Measurements from ENCODE around the gene SNED1.

Gene SNED1

GRCh38 chr2:241068136-241068941 is 69.9 kb downstream of the SNED1 start:
- Histone ChIP-seq H3K4ac (ENCODE audit: low read length) (no peak overlapping the region), H2AK5ac (ENCODE audit: low read depth, low read length) (no peak overlapping the region), H3K79me1 (ENCODE audit: low read depth, low read length) (peaks cover 4% of the 10 kb centered on the region), H3K27me3 (ENCODE audit: control insufficient read depth in 3 of 3, insufficient read depth in 3 of 3, low read depth in 1 of 3, low read length in 3 of 3) (peaks cover 0 to 54% (median 2%) of the 10 kb centered on the region in 3 experiments), H4K8ac (ENCODE audit: low read depth, low read length) (no peak overlapping the region), H3K18ac (ENCODE audit: low read length) (no peak overlapping the region), H3K9ac (ENCODE audit: low read depth, low read length, poor library complexity) (no peak overlapping the region), H3K4me3 (ENCODE audit: low read length in 2 of 2) (no peak overlapping the region), H3K9me3 (replicated peaks in 1 of 2; ENCODE audit: control insufficient read depth in 2 of 2, insufficient read depth in 1 of 2, low read depth in 1 of 2, low read length in 2 of 2) (no peaks in the 10 kb centered on the region), H3K36me3 (replicated peaks in 1 of 2; ENCODE audit: control insufficient read depth in 2 of 2, insufficient read depth in 2 of 2, low read length in 2 of 2) (no peaks in the 10 kb centered on the region), H3K23ac (ENCODE audit: low read depth, low read length, poor library complexity) (peak overlapping the region; percentile 34), H3K4me1 (ENCODE audit: control insufficient read depth in 2 of 2, insufficient read depth in 1 of 2, low read depth in 1 of 2, low read length in 2 of 2) (peaks cover 6 to 9% of the 10 kb centered on the region in 2 donors), H3K4me2 (ENCODE audit: insufficient read depth, low read length, poor library complexity, severe bottlenecking) (no peak overlapping the region), H2BK5ac (ENCODE audit: low read length) (no peak overlapping the region), H2BK15ac (ENCODE audit: low read length) (no peak overlapping the region), H2BK12ac (ENCODE audit: low read length) (no peak overlapping the region), H3K27ac (replicated peaks; ENCODE audit: low read length) (no peak overlapping the region), H2AFZ (ENCODE audit: low read length) (no peak overlapping the region), H4K91ac (ENCODE audit: low read depth, low read length, poor library complexity) (no peak overlapping the region), H3K14ac (ENCODE audit: low read length) (no peak overlapping the region), H2BK120ac (ENCODE audit: low read depth, low read length) (no peak overlapping the region)
- WGBS, 2 donors (ENCODE audit: extremely low coverage in 2 of 2, insufficient read length in 2 of 2, insufficient replicate concordance in 1 of 2) = no CpG with 5 or more reads among the region's 25 CpGs
- DNase-seq (ENCODE audit: low spot score) = no peak

GRCh38 chr2:241068942-241069810 is 70.8 kb downstream of the SNED1 start:
- no peak overlapping the region for H2BK5ac ChIP-seq (ENCODE audit: low read length)
- peaks cover 6 to 8% of the 10 kb centered on the region in 2 donors for H3K4me1 ChIP-seq (ENCODE audit: control insufficient read depth in 2 of 2, insufficient read depth in 1 of 2, low read depth in 1 of 2, low read length in 2 of 2)
- peaks cover 4% of the 10 kb centered on the region for H3K79me1 ChIP-seq (ENCODE audit: low read depth, low read length)
- H2BK120ac ChIP-seq (ENCODE audit: low read depth, low read length) = no peak overlapping the region
- H3K4me3 ChIP-seq (ENCODE audit: low read length in 2 of 2) = no peak overlapping the region
- H3K4ac ChIP-seq (ENCODE audit: low read length) = peak overlapping the region; percentile 11
- peak overlapping the region; percentile 56 for H3K14ac ChIP-seq (ENCODE audit: low read length)
- no peak overlapping the region for H3K9ac ChIP-seq (ENCODE audit: low read depth, low read length, poor library complexity)
- WGBS, 2 donors (ENCODE audit: extremely low coverage in 2 of 2, insufficient read length in 2 of 2, insufficient replicate concordance in 1 of 2) = no CpG with 5 or more reads among the region's 28 CpGs
- no peak overlapping the region for H3K4me2 ChIP-seq (ENCODE audit: insufficient read depth, low read length, poor library complexity, severe bottlenecking)
- H3K23ac ChIP-seq (ENCODE audit: low read depth, low read length, poor library complexity) = peak overlapping the region; percentile 43
- H3K9me3 ChIP-seq (replicated peaks in 1 of 2; ENCODE audit: control insufficient read depth in 2 of 2, insufficient read depth in 1 of 2, low read depth in 1 of 2, low read length in 2 of 2) = no peaks in the 10 kb centered on the region
- no peak overlapping the region for H4K8ac ChIP-seq (ENCODE audit: low read depth, low read length)
- no peak overlapping the region for H2AK5ac ChIP-seq (ENCODE audit: low read depth, low read length)
- H2AFZ ChIP-seq (ENCODE audit: low read length) = no peak overlapping the region
- H2BK15ac ChIP-seq (ENCODE audit: low read length) = no peak overlapping the region
- no peak for DNase-seq (ENCODE audit: low spot score)
- H3K18ac ChIP-seq (ENCODE audit: low read length) = peak overlapping the region; percentile 17
- H3K27me3 ChIP-seq (ENCODE audit: control insufficient read depth in 3 of 3, insufficient read depth in 3 of 3, low read depth in 1 of 3, low read length in 3 of 3) = peaks cover 0 to 48% (median 2%) of the 10 kb centered on the region in 3 experiments
- H4K91ac ChIP-seq (ENCODE audit: low read depth, low read length, poor library complexity) = no peak overlapping the region
- no peak overlapping the region for H3K27ac ChIP-seq (replicated peaks; ENCODE audit: low read length)
- no peak overlapping the region for H2BK12ac ChIP-seq (ENCODE audit: low read length)
- no peaks in the 10 kb centered on the region for H3K36me3 ChIP-seq (replicated peaks in 1 of 2; ENCODE audit: control insufficient read depth in 2 of 2, insufficient read depth in 2 of 2, low read length in 2 of 2)

GRCh38 chr2:241069821-241070281 is 71.4 kb downstream of the SNED1 start:
- Histone ChIP-seq H3K4me3 (ENCODE audit: low read length in 2 of 2) (no peak overlapping the region), H2BK120ac (ENCODE audit: low read depth, low read length) (no peak overlapping the region), H3K9ac (ENCODE audit: low read depth, low read length, poor library complexity) (peak overlapping the region; percentile 21), H3K4me2 (ENCODE audit: insufficient read depth, low read length, poor library complexity, severe bottlenecking) (peak overlapping the region; percentile 11), H2BK12ac (ENCODE audit: low read length) (no peak overlapping the region), H2AFZ (ENCODE audit: low read length) (peak overlapping the region; percentile 48), H3K79me1 (ENCODE audit: low read depth, low read length) (peaks cover 4% of the 10 kb centered on the region), H4K91ac (ENCODE audit: low read depth, low read length, poor library complexity) (no peak overlapping the region), H3K27me3 (ENCODE audit: control insufficient read depth in 3 of 3, insufficient read depth in 3 of 3, low read depth in 1 of 3, low read length in 3 of 3) (peaks cover 0 to 42% (median 2%) of the 10 kb centered on the region in 3 experiments), H2BK15ac (ENCODE audit: low read length) (peak overlapping the region; percentile 75), H3K23ac (ENCODE audit: low read depth, low read length, poor library complexity) (no peak overlapping the region), H3K9me3 (replicated peaks in 1 of 2; ENCODE audit: control insufficient read depth in 2 of 2, insufficient read depth in 1 of 2, low read depth in 1 of 2, low read length in 2 of 2) (no peaks in the 10 kb centered on the region), H2BK5ac (ENCODE audit: low read length) (no peak overlapping the region), H3K36me3 (replicated peaks in 1 of 2; ENCODE audit: control insufficient read depth in 2 of 2, insufficient read depth in 2 of 2, low read length in 2 of 2) (no peaks in the 10 kb centered on the region), H3K4ac (ENCODE audit: low read length) (no peak overlapping the region), H3K27ac (replicated peaks; ENCODE audit: low read length) (no peak overlapping the region), H3K4me1 (ENCODE audit: control insufficient read depth in 2 of 2, insufficient read depth in 1 of 2, low read depth in 1 of 2, low read length in 2 of 2) (peaks cover 6% of the 10 kb centered on the region in 2 donors), H2AK5ac (ENCODE audit: low read depth, low read length) (peak overlapping the region; percentile 70), H4K8ac (ENCODE audit: low read depth, low read length) (no peak overlapping the region), H3K18ac (ENCODE audit: low read length) (no peak overlapping the region), H3K14ac (ENCODE audit: low read length) (no peak overlapping the region)
- no peak for DNase-seq (ENCODE audit: low spot score)
- no CpG with 5 or more reads among the region's 26 CpGs for WGBS, 2 donors (ENCODE audit: extremely low coverage in 2 of 2, insufficient read length in 2 of 2, insufficient replicate concordance in 1 of 2)

GRCh38 chr2:241070361-241070760 is 71.9 kb downstream of the SNED1 start:
- no peak overlapping the region for H3K4me3 ChIP-seq (ENCODE audit: low read length in 2 of 2)
- peaks cover 0 to 37% (median 2%) of the 10 kb centered on the region in 3 experiments for H3K27me3 ChIP-seq (ENCODE audit: control insufficient read depth in 3 of 3, insufficient read depth in 3 of 3, low read depth in 1 of 3, low read length in 3 of 3)
- H3K36me3 ChIP-seq (replicated peaks in 1 of 2; ENCODE audit: control insufficient read depth in 2 of 2, insufficient read depth in 2 of 2, low read length in 2 of 2) = no peaks in the 10 kb centered on the region
- H3K14ac ChIP-seq (ENCODE audit: low read length) = no peak overlapping the region
- no CpG with 5 or more reads among the region's 13 CpGs for WGBS, 2 donors (ENCODE audit: extremely low coverage in 2 of 2, insufficient read length in 2 of 2, insufficient replicate concordance in 1 of 2)
- no peak overlapping the region for H2BK120ac ChIP-seq (ENCODE audit: low read depth, low read length)
- H2BK15ac ChIP-seq (ENCODE audit: low read length) = no peak overlapping the region
- no peak overlapping the region for H3K4me2 ChIP-seq (ENCODE audit: insufficient read depth, low read length, poor library complexity, severe bottlenecking)
- H2AK5ac ChIP-seq (ENCODE audit: low read depth, low read length) = no peak overlapping the region
- no peaks in the 10 kb centered on the region for H3K9me3 ChIP-seq (replicated peaks in 1 of 2; ENCODE audit: control insufficient read depth in 2 of 2, insufficient read depth in 1 of 2, low read depth in 1 of 2, low read length in 2 of 2)
- peaks cover 4% of the 10 kb centered on the region for H3K79me1 ChIP-seq (ENCODE audit: low read depth, low read length)
- H3K27ac ChIP-seq (replicated peaks; ENCODE audit: low read length) = no peak overlapping the region
- no peak overlapping the region for H3K9ac ChIP-seq (ENCODE audit: low read depth, low read length, poor library complexity)
- H3K4me1 ChIP-seq (ENCODE audit: control insufficient read depth in 2 of 2, insufficient read depth in 1 of 2, low read depth in 1 of 2, low read length in 2 of 2) = peaks cover 6% of the 10 kb centered on the region in 2 donors
- no peak overlapping the region for H4K8ac ChIP-seq (ENCODE audit: low read depth, low read length)
- no peak for DNase-seq (ENCODE audit: low spot score)
- no peak overlapping the region for H2BK5ac ChIP-seq (ENCODE audit: low read length)
- H2BK12ac ChIP-seq (ENCODE audit: low read length) = no peak overlapping the region
- no peak overlapping the region for H3K18ac ChIP-seq (ENCODE audit: low read length)
- H2AFZ ChIP-seq (ENCODE audit: low read length) = peak overlapping the region; percentile 48
- no peak overlapping the region for H4K91ac ChIP-seq (ENCODE audit: low read depth, low read length, poor library complexity)
- no peak overlapping the region for H3K23ac ChIP-seq (ENCODE audit: low read depth, low read length, poor library complexity)
- no peak overlapping the region for H3K4ac ChIP-seq (ENCODE audit: low read length)
